GM18858 (cell line): ENCODE data around the gene SLC43A1.
"Not testable (repeated sequence)": the region's sequence is repeated elsewhere in the genome, so short reads cannot be mapped to it uniquely, and the experiment has no call there.

Source experiments
- ATAC-seq: cut with Tn5 transposase; IDR thresholded peaks from one replicate; pipeline ENCODE4 v1.9.1; 2021; ENCODE audit not compliant: unreplicated experiment

SLC43A1 gene

DNA sequence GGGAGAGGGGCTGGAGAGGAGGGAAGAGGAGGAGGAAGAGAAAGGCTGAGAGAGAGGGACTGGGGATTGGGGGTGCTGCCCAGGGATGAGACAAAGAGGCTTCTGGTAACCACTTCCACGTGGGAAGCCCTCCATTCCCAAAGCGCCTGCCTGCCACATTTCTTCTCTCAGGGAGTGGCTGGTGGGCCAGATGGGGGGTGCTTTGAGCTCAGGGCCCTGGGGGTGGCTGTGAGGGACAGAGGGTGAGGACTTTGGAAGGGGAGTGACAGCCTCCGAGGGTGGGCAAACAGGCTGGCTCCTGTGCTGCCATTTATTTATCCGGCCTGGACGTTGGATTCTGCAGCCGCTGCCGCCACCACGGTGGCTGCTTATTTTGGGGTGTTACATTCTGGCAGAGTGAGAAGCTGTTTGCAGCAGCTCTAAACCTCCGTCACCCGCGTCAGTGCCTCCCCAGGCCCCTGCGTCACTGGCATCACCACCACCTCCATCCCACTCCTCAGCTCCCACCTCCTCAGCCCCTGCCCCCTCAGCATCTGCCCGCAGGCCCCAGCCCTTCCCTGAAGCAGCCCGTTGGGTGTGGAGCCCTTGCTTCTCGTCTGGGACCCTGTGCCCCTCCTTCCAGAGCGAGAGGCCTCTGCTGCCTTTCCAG is 53.5 kb downstream of the SLC43A1 start:
- ATAC-seq: no peak

GRCh38 chr11:57460758-57461749 is 54.4 kb downstream of the SLC43A1 start:
- no peak for ATAC-seq

- ATAC-seq: no peak
Measured at GRCh38 chr11:57460022-57460757, 55.3 kb downstream of the SLC43A1 start, which contains the start of gene RTN4RL2. RTN4RL2 (plus strand) TSS chr11:57460528; CDS start chr11:57460866, 338 bp downstream.

DNA sequence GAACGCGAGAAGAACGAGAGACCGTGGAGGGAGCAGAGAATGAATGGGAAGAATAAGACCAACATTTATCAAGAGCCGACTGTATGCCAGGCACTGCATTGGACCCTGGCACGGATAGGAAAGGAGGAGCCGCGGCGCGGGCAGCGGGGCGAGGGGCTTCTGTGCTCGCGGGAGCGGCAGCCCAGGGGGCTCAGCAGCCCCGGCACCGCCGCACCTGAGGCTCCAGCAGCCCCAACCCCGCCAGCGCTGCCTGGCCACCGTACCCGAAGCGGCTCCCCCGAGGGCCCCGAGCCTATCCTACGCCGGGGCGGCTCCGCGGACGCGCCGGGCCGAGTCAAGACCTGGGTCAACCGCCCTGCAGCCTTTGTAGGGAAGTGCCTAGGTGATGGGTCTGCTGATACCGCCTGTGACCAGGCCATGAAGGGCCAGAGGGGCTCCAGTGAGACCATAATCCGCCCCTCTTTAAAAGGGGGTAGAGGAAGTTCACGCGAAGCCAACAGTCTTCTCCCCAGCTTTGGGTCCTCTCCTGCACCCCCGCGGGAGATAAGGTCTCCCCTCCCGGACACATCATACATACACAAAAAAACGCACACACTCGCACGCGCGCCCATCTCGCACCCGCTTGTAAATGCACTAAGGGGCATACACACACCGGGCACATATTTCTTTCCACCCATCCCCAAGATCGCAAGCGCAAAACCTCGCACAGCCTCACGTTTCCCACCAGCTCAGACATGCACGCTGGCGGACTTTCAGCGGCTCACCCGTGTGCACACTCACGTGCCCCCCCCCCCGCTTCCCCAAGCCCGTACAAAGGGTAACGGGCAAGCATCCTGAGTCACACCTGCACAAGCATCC is 56.1 kb downstream of the SLC43A1 start:
- no peak for ATAC-seq

- ATAC-seq: no peak
Measured at GRCh38 chr11:57458410-57459163, 56.9 kb downstream of the SLC43A1 start.

DNA sequence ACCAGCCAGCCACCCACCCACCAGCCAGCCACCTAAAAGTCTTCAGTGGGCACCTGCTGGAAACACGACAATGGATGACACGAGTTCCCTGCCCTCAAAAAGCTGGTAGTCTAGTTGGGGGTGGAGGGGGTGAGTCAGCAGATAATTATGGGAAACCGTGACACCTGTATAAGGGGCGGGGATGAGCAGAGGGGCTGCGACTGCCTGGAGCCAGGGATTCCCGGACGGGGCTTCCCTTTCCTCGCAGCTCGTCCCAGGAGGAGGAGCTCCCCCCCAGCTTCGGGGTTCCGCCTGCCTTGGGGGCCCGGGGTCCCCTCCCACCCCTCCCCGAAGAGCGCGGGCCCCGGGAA is 57.5 kb downstream of the SLC43A1 start:
- ATAC-seq: no peak

DNA sequence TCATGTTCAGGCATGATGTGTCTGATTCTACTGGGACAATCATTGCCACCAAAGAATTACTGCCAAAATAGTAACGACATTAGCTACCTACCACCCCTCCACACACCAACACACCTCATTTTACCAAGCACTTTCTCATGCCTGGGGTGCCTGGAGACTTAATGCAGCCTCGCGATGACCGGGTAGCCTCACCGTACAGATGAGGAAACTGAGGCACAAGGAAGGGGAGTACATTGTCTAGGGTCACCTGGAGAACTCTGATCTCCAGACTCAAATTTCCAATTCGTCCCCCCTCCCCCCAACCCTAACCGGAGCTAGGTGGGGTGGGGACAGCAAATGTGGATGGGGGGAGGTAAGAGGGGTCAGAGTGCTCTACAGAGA is 57.9 kb downstream of the SLC43A1 start:
- ATAC-seq: peak; percentile 18

DNA sequence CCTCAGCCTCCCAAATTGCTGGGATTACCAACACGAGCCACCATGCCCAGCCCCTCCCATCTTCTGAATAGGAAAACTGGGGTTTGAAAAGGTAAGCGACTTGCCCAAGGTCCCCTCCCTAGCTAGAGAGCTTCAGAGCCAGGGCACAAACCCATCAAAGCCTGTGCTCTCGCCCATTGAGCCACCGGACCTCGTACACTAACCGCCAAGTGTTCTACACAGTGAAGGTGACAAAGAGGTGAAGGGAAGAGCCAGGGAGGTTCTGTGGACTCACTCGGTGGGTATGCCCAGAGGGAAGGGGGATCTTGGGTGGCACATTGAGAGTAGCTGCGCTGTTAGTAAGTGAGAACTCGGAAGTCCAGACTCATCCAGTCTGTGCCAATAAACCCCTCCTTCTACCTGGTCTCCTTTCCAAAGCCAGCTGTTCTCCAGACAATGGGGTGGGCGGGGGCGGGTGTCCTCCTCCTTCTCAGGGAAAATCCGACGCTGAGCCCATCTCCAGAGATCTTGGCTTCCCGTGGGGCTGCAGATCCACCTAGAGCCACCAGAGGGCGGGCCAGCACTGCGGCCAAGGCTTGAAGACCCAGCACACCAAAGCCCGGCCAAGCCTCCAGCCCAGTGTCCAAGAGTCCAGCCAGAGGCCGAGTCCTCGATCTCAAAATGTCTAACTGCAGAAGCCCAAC is 58.4 kb downstream of the SLC43A1 start:
- ATAC-seq: peak; percentile 55

GRCh38 chr11:57453543-57454177 is 61.8 kb downstream of the SLC43A1 start:
- no peak for ATAC-seq

DNA sequence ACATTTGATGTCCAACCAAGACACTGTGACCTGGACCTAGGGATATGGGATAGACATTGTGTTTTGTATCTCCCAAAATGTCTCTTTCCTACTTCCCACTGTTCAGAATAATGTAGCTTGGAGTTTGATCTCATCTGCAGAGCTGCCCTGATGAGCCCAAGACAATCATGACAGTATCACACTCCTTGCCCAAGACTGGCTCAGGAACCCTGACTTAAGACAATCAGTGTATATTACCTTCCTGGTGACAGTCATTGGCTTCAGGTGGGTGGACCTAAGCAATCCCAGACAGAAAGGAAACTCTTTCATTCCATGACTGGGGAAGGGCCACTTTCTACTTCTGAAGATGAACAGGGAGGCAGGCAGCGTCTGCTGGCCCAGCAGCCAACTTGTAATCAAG is 69.4 kb downstream of the SLC43A1 start:
- ATAC-seq: no peak

DNA sequence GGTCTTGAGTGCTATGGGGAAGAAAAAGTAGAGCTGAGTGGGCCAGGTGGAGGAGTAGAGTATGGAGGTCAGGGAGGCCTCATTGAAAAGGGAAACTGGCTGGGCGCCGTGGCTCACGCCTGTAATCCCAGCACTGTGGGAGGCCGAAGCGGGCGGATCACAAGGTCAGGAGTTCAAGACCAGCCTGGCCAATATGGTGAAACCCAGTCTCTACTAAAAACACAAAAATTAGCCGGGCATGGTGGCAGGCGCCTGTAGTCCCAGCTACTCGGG is 70.4 kb downstream of the SLC43A1 start:
- not testable (repeated sequence) for ATAC-seq

DNA sequence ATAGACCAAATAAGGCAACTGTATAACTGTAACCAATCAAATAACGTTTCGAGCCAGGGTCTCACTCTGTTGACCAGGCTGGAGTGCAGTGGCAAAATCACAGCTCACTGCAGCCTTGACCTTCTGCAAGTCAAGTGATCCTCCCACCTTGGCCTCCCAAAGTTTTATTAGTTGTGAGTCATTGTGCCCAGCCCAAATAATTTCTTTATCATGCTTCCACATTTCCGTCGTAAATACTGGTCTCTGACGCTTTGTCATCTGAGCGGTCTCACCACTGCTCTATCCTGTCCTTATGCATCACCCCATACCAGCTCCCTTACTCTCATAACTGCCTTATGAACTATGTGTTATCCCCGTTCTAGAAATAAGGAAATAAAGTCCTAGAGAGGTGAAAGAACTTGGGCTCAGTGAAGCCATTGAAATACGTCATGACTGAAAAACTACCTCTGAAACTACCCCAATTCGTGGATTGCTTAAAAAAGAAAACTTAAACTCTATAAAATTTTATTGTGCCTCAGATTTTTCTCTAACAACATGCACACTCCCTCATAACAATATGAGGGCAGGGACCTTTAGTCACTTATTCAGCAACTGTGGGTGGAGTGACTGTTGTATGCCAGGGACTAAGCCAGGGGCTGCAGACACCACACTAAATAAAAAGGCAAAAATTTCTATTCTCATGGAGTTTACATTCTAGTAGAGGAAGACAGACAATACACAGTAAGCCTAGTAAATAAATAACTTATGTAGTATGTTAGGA is 71.0 kb downstream of the SLC43A1 start:
- no peak for ATAC-seq

DNA sequence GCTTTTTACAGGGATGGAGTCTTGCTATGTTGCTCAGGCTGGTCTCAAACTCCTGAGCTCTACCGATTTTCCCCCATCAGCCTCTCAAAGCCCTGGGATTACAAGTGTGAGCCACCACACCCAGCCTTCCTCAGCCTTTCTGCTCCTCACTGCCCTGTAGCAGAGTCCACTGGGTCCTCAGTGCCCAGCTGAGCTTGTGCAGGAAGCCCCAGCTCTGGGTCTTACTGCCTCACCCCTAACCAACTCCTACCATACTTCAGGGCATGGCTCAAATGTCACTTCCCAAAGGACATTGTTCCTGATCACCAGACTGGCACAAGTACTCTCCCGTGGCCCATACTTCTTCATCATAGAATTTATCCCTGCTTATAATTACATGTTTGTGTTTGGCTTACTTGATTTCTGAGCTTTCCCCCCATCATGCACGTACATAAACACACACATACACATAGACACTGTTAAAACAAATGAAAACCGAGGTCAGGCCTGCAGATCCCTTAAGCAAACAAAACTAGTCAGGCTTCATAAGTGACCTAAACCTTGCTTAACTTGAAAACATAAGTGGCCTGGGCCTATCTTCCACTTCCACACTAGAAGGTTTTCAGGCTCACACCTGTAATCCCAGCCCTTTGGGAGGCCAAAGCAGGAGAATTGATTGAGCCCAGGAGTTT is 74.6 kb downstream of the SLC43A1 start:
- no peak for ATAC-seq

GRCh38 chr11:57439786-57440185 is 75.7 kb downstream of the SLC43A1 start:
- no peak for ATAC-seq

DNA sequence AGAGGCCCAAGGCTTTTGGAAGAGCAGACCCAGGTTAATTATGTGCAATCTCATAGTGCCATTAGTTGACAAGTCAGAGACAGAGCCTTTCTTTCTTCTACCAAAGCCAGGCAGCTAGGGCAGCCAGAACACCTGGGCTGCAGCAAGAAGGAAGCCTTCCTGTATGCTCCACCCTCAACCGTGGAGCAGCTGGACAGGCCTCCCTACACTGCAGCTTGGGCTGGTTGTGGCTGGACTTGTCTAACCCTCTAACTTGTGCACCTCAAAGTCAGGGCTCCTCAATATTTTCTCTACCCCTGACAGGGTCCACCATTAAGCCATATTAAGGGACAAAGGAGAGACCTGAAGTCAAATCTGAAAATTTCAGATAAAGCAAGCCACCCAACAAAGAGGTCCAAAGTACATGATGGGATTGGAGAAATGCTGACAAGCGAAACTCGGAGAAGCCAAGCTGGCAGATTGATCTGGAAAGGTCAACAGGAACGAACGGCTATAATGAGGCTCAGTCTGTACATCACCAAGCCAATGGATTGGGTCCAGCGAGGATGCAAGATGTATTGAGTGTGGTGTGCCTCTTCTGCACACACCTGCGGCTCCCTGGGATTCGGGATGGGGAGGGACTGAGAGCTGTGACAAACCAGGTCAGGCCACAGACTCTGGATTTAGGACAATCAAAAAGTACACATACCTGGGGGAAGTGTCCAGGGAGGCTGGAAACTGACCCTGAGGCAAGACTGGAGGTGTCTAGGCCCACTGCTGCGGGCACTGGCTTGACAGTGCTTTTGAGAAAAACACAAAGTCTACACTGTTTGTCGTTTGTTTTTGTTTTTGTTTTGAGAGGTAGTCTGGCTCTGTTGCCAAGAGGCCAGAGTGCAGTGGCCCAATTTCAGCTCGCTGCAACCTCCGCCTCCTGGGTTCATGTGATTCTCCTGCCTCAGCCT is 76.9 kb downstream of the SLC43A1 start:
- ATAC-seq: no peak

- no peak for ATAC-seq
Measured at GRCh38 chr11:57436031-57436430, 79.5 kb downstream of the SLC43A1 start.
